HG02938 (cell line): ENCODE measurements around the gene SLC39A1.
A peak's percentile ranks its signal among the peaks of the same experiment; 100 is the strongest.
"Not testable (repeated sequence)": the region's sequence is repeated elsewhere in the genome, so short reads cannot be mapped to it uniquely, and the experiment has no call there.

Experiments used
- ATAC-seq: cut with Tn5 transposase; IDR thresholded peaks from one replicate; pipeline ENCODE4 v1.9.1; 2021; ENCODE audit warnings: mild to moderate bottlenecking, moderate library complexity; ENCODE audit not compliant: unreplicated experiment

SLC39A1 gene

DNA sequence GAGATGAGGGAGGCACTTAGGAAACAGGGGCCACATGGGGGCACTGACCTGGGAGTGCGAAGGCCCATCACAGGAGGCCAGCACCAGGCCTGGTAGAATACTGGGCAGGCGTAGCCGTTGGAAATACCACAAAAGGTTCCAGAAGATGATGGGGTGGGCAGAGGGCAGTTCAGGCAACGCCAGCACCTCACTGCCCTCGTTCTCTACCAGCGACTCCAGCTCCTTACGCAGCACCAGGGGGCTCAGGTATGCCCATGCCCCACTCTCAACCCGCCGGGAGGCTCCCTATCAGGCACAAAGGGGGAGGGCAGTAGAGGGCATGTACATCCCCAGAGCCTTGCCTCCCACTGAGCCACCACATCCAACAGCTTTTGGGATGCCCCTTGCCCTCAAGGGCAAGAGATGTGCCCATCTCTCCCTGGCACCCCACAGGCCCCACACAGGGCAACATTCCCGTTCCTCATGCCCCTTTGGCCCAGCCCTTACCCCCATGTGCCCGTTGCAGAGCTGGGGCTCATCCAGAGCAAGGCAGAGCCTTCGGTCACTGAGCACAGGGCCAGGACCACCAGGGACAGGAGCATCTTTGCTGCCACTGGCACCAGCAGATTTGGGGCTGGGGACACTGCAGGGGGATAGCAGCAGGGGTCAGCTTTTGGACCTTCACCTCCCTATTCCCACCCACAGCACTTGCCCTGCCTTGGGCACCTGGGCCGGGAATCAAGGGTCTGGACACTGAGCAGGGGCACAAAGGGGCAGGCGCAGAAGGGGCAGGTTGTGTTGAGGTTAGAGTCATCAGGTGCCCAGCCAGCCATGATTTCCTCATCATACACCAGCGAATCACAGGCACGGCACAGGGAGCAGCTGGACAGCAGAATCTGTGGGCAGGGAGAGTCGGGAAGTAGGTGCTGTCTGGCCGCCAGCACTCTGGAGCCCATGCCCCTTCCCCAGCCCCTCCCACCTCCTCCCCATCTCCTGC lies 30.9 kb downstream of the SLC39A1 start:
- ATAC-seq: no peak

DNA sequence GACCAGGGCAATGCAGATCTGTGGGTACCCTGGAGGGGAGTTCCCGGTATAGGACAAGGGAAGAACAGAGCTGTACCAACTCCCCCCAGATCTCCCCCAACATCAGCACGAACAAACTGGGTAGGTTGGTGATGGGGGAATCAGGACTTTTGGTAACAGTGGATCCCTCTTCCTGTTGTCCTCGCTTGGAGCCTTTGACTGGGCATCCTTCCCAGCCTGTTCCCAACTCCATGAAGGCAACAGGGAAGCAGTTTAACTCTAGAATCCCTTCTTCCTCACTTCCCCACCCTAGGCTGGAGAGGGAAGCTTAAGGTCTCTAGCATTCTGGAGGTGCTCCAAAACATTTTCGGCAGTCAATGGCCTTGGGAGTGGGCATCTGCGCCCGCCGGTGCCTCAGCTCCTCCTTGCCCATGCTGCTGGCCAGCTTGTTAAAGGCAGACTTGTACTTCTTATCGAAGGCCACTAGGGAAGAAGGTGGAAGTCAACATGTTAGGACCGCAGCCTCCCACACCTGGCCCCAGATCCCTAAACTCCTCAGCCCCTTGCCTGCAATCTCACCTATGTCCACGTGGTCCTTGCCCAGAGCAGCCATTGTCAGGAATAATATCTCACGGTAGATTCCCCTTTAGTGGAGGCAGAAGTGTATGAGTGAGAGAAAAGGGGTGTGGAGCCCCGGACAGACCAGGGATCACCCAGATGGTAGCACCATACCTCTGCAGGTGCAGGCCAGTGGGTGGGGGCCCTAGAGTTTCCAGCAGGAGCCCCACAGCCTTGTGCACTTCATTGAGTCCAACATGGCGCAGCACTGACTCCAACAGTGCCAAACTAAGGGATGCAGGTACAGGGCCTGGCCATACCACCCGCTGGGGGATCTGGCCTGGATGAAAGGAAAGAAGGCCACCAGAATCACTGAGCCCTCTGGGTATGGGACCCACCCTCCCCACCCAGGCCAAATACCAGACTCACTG lies 33.1 kb downstream of the SLC39A1 start:
- no peak for ATAC-seq

DNA sequence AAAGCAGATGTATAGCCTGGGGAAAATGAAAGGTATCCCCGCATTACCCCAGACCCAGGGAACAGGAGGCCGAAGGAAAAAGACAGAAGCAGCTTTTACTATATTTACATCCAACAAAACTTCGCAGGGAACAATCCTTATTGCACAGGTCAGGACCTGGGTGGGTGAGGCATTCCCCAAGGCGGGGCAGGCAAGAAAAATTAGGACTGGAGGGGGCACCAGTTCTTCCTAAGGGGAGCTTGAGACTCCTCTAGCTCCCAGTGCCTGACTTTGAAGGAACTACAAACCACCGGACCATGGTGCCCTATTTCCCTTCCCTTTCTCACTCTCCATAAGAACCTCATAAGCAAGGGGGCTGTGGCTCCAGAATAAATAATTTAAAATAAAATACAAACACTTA lies 33.9 kb downstream of the SLC39A1 start:
- no peak for ATAC-seq

- no peak for ATAC-seq
Measured at GRCh38 chr1:153928791-153929341, 34.5 kb downstream of the SLC39A1 start.

DNA sequence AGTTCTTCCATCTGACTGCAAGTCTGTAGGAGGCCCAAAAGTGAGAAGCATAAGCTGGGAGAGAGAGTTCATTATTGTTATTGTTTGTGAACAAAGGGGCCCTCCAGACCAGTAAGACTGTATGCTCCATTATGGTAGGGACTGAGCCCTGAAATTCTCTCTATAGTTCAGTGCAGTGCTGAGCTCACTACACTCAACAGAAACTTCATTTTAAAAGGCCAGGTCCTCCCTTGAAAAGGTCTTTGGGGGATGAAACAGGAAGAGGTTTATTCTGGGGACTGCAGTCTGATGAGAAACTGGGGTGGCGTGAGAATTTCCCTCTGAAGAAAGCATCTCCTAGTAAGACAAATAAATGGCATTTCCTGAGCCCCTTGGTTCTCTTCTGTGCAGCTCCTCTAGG lies 35.1 kb downstream of the SLC39A1 start:
- no peak for ATAC-seq

DNA sequence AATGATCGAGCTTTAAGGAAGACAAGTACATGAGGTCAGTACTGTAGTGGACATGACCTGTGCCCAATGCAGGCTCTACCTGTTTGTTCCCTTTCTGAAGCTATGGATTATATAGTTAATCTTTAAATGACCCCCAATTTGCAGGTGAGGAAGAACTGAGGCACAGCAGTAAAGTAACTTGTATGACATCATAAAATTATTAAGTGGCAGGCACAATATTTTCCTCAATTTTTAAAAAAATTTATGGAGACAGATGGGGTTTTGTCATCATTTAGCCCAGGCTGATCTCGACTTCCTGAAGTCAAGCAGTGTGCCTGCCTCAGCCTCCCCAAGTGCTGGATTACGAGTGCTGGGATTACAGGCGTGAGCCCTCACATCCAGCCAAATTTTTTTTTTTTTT lies 36.9 kb downstream of the SLC39A1 start:
- ATAC-seq: no peak

- peak; percentile 89 for ATAC-seq
Measured at GRCh38 chr1:153922972-153923925, 40.1 kb downstream of the SLC39A1 start, which contains the start of gene GATAD2B. Gene GATAD2B, minus strand, starts transcription at chr1:153922972. Its CDS starts 94,625 bp downstream, at chr1:153828347.

- peak; percentile 12 for ATAC-seq
Measured at GRCh38 chr1:153922076-153922971, 41.0 kb downstream of the SLC39A1 start.

GRCh38 chr1:153921803-153922075 lies 41.6 kb downstream of the SLC39A1 start:
- ATAC-seq: no peak

DNA sequence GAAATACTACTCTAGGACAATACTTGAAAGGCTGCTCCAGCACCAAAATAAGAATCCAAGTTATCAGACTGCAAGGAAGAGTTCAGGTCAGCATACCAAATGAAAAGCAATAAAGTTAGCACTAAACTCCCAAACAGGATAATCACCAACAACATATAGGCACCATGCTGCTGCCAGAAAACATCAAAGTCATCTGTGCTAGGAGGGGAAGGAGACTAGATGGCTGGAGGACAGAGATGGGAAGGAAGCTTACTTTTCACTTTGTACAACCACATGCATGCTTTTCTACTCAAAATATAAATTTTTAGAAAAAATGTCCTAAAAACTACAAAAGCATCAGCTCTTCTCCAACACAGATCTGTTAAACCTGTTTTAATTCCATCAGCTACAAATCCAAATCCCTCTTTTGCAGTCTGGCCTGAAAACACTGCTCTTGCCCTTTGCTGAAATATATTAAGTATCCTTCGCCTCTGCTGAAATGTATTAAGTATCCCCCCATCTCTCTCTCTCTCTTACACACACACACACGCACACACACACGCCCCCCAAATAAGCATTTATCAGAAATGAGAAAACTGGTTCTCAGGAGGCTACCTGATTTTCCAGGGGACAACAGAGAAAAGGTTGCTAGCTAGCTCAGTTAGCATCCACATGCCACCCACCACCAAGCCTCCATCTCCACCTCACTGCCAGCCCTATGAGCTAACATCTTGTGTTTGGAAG lies 42.1 kb downstream of the SLC39A1 start:
- no peak for ATAC-seq

- no peak for ATAC-seq
Measured at GRCh38 chr1:153919876-153920852, 43.2 kb downstream of the SLC39A1 start.

DNA sequence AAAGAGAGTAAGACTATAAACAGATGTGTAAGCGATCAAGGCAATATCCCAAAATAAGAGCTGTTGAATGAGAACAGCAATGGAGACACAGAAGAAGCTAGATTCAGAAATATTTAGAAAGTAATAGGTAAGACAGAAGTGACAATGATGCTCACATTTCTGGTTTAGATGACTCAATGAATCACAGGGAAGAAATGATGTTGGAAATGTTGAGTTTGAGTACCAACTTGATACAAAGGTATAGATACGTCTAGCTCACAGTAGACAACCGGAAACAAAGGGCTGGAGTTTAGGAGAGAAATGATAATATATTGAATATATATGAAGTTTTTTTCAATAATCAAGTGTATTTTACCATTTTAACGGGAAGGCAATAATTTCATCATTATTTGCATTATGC lies 47.0 kb downstream of the SLC39A1 start:
- ATAC-seq: no peak

DNA sequence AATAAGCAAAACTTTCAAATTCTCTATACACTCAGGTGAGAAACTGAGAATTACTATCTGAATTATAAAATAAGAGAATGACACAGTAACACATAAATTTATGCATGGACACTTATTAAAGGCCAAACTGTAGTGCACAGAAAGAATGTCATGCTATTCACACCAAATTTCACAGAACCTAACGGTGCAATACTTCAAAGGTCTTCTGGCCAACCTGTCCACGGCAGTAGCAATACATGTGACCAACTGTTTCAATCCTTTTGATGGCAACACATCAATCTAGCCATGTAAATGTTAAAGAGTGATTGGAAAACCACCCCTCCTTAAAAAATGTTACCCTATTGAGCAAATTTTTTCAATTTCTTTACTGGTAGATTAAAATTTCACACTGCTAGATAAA lies 51.0 kb downstream of the SLC39A1 start:
- no peak for ATAC-seq

GRCh38 chr1:153910560-153910959 lies 52.8 kb downstream of the SLC39A1 start:
- ATAC-seq: not testable (repeated sequence)
